Smooth muscle cell of the brain vasculature (primary cell): ENCODE results near the gene TERT.
"Not testable (repeated sequence)": the region's sequence is repeated elsewhere in the genome, so short reads cannot be mapped to it uniquely, and the experiment has no call there.

Experiments used
- DNase-seq: peaks from one replicate; pipeline ENCODE4 v3.0.0-alpha.2; 2012; ENCODE audit warnings: low read depth, low spot score

The TERT gene

DNA sequence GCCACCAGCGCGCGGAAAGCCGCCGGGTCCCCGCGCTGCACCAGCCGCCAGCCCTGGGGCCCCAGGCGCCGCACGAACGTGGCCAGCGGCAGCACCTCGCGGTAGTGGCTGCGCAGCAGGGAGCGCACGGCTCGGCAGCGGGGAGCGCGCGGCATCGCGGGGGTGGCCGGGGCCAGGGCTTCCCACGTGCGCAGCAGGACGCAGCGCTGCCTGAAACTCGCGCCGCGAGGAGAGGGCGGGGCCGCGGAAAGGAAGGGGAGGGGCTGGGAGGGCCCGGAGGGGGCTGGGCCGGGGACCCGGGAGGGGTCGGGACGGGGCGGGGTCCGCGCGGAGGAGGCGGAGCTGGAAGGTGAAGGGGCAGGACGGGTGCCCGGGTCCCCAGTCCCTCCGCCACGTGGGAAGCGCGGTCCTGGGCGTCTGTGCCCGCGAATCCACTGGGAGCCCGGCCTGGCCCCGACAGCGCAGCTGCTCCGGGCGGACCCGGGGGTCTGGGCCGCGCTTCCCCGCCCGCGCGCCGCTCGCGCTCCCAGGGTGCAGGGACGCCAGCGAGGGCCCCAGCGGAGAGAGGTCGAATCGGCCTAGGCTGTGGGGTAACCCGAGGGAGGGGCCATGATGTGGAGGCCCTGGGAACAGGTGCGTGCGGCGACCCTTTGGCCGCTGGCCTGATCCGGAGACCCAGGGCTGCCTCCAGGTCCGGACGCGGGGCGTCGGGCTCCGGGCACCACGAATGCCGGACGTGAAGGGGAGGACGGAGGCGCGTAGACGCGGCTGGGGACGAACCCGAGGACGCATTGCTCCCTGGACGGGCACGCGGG lies at the start of gene TERT:
Gene TERT, minus strand, starts transcription at position 234 of the 815 bp plus-strand sequence. Its CDS starts 79 bp downstream, at position 155.
- DNase-seq: no peak

DNA sequence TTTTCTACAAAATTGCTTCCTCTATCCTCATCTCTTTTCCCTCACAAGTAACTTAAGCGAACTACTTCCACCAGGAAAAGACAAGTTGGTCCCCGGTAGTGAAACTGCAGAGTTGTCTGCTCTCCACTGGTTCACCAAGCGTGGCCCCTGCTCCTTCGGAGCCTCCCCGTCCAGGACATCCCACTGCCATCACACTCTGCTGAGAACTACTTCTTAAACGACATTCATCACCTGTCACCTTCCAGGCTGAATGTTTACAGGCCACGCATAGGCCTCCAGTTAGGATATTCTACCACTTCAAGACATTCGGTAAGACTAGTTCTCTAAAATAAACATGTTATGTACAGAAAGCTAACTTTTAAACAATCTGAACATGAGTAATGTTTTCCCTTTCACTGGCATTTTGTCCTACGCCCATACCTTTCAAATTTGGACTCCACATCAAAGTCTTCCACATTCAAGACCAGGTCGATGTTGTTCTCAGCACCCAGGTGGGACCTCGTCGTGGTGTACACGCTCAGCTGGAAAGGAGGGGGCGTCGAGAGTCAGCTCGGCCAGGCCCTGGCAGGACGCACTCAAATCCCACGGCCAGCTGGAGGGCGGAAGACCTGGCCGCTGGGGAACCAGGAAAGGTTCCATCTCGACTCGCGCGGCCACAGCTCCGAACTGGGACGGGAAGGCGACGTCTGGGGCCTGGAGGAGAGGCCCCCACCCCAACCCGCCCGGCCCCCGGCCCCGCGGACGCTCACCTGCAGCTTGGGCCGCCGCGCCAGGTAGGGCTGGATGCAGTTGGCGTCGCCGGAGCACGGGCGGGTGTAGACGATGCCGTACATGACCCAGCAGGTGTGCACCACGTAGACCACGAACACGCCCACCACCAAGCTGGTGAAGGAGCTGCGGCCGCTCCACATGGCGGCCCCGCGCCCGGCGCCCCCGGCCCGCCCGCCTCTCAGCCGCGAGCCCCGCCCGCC lies 49.3 kb upstream of the TERT start:
- no peak for DNase-seq

DNA sequence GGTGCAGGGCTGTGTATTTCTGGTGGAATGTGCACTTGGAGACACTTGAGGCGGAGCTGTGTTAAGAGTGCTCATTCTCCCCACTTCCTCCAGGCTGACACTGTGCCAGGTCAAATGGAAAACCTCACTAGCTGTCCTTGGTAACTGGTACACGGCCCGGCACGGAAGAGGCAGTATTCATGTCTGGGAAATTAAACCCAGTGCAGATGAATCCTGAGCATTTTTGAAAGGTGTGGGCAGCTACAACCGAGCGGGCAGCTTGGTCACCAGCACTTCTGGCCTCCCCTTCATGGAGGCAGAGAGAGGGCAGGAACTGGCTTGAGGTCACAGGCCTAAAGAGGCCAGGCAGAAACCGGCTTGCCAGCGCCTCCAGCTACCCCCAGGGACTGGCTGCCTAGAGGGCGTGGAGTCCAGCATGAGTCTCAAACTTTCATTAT lies 48.5 kb upstream of the TERT start:
- no peak for DNase-seq

DNA sequence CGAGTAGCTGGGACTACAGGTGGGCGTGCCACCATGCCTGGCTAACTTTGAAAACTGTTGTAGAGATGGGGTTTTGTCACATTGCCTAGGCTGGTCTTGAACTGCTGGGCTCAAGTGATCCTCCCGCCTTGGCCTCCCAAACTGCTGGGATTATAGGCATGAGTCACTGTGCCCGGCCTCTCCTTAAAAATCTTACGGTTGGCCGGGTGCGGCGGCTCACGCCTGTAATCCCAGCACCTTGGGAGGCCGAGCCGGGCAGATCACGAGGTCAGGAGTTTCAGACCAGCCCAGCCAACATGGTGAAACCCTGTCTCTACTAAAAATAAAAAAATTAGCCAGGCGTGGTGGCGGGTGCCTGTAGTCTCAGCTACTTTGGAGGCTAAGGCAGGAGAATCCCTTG lies 47.8 kb upstream of the TERT start:
- not testable (repeated sequence) for DNase-seq

DNA sequence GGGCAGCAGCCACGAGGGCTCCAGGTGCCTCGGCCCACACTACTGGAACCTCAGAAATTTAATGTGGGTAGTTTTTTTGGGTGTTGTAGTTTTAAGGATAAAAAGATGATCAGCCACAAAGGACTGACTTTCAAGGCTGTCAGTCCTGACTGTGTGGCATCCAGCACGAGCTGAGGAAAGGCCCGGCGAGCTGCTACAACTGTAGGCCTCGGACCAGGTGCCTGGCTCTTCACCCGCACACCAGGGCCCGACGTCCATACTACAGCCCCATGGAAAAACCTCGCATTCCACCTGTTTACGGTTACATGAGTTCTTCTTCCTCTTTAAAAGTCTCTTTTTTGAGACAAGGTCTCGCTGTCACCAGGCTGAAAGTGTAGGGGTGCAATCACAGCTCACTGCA lies 47.4 kb upstream of the TERT start:
- DNase-seq: no peak

DNA sequence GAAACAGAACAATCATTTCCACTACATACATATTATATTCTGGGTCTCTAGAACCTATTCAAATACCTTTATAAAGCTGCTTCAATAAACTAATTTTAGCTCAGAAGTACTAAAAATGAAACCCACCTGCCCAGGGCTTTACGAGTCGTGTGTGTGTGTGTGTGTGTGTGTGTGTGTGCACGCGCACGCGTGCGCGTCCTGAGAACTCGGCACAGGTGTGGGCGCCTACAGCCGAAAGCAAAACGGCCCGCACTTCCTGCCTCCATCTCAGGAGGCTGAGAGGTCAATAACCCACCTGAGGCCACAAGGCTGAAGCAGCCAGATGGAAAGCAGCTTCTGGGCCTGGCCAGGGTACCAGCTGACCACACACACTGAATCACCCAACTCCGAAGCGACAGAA lies 47.0 kb upstream of the TERT start:
- DNase-seq: no peak

DNA sequence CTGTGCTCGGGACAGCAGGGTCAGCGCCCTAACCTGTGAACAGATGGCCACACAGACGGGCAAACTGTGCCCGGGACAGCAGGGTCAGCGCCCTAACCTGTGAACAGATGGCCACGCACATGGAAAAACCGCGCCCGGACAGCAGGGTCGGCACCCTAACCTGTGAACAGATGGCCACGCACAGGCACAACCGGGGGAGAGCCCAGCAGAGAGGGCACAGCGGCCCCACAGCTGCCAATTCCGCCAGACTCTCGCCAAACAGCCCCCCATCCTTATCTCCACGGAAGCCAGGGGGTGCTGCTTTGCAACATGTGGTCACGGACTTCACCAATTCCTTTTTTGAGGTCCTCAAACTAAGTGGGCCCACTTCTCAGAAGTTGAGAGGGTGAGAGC lies 44.9 kb upstream of the TERT start:
- not testable (repeated sequence) for DNase-seq

DNA sequence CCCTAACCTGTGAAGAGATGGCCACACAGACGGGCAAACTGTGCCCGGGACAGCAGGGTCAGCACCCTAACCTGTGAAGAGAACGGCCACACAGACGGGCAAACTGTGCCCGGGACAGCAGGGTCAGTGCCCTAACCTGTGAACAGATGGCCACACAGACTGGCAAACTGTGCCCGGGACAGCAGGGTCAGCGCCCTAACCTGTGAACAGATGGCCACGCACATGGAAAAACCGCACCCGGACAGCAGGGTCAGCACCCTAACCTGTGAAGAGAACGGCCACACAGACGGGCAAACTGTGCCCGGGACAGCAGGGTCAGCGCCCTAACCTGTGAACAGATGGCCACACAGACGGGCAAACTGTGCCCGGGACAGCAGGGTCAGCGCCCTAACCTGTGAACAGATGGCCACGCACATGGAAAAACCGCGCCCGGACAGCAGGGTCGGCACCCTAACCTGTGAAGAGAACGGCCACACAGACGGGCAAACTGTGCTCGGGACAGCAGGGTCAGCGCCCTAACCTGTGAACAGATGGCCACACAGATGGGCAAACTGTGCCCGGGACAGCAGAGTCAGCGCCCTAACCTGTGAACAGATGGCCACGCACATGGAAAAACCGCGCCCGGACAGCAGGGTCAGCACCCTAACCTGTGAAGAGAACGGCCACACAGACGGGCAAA lies 44.4 kb upstream of the TERT start:
- DNase-seq: not testable (repeated sequence)

DNA sequence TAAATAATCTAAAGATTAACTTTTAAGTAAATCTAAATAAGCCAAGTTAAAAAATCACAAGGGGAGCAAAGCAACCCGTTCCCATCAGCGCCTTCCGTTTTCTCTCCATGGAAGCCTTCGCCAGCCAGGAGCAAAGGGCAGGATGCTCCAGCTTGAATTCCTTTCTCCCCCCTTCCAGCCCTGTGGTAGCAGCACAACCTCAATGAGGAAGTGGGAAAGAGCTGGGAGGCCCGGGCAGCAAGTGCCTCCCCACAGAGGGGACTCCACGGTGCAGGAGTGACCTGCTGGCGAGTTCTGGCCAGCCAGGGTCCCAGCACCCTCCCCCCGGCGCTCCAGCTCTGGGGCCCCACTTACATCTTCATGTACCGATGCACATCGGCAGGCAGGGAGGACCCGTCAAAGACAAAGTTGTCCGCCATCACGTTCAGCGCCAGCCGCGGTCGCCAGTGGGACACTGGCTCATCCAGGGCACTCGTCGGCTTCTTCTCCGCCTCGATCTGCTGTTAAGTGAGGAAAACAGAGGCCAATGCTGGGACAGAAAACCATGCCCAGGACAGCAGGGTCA lies 43.7 kb upstream of the TERT start:
- no peak for DNase-seq

DNA sequence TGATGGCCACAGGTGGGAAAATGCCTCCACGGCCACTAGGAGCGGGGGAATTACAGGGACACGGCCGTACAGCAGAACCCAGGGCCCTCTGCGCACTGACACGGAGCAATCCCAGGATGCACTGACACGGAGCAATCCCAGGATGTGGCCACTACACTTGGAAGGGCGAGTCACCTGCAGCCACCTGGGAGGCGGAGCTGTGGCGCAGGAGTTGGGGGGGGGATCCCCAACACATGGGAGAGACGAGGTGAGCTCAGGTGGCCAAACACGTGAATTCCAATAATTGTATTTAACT lies 43.3 kb upstream of the TERT start:
- DNase-seq: no peak

DNA sequence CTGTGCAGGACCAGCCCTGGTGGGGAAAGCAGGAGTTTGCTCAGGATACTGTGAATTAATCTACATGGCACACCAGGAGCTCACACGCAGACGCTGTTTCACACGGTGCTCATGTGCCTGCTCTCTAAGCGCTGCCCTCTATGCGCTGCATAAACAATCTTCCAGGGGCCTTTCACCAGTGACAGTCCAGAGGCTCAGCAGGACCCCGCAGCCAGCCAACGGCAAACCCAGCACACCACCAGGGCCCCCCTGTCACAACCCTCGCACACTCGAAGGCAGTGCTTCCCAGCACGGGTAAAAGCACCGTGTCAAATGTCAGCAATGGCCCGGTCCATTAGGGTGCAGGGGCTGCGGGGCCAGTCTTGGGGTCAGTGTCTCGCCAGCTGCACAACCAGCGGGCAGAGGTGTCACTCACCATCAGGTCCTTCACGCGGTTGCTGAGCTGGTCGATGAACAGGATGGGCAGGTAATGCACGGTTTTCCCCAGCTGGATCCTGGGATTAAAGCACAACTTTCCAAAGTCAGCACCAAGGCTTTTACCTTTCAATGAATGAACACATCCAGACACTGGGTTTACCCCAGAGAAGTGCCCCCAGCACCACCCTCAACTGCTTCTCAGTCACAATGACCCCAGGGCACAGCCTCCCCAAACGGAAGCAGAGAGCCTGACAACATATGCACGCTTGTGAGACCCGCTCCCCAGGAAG lies 42.8 kb upstream of the TERT start:
- DNase-seq: no peak

DNA sequence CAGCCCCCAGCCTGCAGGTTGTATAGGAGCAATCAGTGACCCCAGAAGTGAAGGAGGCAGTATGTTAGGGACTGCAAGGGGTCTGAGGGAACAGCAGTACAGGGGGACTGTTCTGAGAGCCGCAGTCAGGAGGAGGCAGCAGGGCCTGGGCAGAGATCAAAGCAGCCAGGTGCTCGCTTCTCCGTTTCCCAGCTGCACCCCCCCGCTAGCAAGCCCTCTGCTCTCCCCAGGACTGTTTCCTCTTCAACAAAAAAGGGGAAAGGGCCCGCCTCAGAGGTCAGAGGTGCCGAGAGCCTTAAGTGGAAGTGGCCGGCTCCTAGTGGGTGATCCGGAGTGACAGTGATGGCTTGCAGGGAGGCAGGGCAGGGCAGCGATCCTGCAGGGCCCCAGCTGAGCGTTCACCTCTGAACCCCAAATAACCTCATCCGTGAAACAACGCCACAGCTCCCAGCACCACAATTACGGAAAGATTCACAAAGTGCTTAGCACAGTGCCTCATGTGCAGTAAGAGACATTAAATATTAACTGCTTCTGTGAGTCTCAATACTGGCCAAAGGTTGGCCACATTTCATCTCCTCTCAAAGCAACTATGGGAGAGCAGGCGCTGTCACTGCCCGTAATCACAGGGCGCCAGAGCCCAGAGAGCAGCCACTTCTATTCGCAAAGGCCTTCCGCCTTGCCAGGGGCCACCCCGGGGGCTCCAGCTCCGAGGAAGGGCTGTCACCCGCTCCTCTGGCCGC lies 42.1 kb upstream of the TERT start:
- no peak for DNase-seq

DNA sequence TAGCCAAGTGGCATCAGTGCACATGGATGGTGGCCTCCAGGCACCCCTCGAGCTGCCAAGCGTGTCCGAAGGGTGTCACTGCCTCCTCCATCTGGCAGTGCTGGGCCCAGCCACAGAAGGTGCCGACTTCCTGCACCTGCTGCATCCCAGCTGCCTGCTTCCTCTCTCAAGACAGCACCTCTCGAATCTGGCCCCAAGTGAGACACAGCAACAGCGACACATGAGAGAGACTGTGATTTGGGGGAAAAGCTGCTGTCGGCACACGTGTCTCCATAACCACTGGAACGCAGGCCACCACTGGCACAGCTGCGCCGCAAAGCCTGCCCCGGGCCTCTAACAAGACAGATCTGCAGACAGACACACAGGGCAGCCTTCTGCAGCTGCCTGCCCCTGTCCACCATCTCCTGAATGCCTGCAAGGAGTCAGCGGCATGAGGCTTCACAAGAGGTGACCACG lies 41.3 kb upstream of the TERT start:
- no peak for DNase-seq

DNA sequence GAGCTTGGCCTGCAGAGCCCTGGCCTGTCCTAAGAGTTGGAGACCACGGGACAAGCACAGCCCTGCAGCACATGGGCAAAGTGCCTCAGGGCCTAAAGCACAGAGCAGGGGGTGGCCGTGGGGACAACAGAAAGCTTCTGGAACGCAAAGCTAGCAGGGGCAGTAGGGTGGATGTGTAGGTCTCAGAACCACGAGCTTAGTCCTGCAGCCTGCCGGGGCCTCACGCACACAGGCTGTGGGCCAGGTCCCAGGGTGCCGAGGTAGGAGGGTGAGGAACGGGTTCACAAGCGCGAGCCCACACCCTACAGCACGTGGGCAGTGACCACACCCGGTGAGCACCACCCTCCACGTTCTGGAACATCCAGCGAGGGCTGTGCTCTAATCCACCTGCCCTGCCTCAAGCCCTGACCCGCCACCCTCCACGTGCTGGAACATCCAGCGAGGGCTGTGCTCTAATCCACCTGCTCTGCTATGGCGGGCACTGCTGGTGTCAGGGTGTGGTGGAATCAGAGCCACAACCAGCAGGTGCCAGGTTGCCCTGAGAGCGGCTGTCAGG lies 40.8 kb upstream of the TERT start:
- no peak for DNase-seq

DNA sequence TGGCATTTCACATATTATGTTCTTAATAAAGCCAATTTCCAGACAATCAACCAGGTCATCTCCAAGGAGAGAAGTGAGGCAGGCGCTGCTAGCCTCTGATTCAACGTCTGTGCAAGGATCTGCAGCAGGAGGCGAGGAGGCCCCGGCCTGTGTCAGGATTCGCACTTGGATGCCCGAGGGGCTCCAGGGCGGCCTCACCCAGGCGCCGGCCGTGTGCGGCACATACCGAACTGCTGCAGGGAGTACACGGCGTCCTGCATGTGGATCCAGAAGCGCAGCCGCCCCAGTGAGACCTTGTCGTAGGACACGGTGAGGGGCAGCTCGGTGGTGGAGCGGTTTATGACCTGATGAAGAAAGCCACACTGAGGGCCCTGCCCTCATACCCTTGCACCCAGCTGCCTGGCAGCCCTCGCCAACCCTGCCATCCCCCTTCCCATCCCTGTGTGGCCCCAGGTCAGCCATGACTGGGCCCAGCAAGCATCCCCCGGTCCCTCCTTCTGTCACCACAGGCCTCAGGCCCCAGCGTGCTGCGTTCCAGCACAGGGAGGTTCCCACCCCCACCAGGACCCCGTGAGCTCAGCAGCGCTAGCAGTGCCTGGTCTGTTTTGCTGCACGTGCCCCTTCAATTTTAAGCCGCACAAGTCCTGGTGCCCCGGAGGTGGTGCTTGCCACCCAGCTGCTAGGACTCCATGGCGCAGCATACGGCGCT lies 40.1 kb upstream of the TERT start:
- DNase-seq: no peak

DNA sequence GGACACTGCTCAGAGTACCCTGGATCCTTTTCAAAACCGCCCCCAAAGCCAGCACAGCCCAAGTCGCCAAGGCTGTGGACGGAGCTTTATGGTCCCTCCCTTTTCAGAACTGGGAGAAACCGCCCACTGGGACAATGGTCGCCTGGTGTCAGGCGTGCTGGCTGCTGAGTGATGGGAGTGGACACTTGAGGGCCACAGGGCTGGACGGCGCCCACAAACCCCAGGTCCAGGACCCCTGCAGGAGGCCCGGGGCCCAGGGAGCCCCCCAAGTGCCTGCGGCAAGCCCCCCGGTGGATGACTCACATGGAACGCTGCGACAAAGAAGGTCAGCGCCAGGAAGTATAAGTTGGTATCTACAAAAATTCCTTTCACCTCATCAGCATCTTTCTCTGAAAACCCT lies 39.1 kb upstream of the TERT start:
- DNase-seq: no peak

DNA sequence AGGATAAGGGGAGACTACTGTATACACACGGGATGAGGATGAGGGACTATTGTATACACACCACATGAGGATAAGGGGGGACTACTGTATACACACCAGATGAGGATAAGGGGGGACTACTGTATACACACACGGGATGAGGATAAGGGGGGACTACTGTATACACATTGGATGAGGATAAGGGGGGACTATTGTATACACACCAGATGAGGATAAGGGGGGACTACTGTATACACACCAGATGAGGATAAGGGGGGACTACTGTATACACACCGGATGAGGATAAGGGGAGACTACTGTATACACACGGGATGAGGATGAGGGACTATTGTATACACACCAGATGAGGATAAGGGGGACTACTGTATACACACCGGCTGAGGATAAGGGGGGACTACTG lies 38.4 kb upstream of the TERT start:
- DNase-seq: not testable (repeated sequence)

DNA sequence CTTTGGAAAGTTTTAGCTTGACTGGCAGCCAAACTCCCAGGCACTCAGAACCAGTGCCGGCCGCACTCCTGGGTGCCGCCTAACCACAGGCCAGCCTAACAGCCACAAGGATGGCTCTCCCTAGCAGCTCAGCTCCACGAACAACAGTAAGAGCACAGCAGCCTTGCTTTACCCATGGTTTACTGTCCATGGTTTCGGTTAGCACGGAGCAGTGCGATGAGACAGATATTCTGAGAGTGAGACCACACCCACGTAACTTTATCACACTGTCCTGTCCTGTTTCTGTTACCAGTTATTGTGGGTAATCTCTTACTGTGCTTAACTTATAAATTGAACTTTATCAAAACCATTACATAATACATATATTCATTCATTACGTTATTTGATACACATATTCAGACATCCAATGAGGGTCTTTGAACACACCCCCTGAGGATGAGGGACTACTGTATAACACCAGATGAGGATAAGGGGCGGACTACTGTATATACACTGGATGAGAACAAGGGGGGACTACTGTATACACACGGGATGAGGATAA lies 37.7 kb upstream of the TERT start:
- DNase-seq: no peak

DNA sequence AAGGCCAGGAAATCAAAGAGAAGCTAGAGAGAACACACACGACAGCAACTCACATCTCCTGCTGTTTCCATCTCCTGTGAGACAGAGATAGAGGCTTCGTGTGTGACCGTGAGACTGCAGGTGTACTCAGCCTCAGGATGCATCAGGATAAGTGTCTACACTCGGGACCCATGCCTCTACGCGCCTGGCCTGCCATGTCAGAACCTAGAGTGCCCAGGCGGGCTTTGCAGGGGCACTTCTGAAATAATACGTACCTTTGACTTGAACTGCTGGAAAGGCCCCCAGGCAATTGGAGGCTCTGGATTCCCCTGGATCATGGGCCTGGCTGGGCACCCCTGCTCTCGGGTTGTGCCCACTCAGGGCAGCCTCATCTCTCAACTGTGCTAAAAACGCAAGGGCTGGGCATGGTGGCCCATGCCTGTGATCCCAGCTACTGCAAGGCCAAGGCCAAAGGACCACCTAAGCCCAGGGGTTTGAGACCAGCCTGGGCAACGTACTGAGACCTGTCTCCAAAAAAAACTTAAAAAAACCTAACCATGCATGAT lies 37.1 kb upstream of the TERT start:
- no peak for DNase-seq
